GM21619 (cell line): ENCODE data around the gene NFIC.
"Not testable (repeated sequence)": the region's sequence is repeated elsewhere in the genome, so short reads cannot be mapped to it uniquely, and the experiment has no call there.

Experiments
- ATAC-seq: cut with Tn5 transposase; IDR thresholded peaks from one replicate; pipeline ENCODE4 v1.9.1; 2021; ENCODE audit not compliant: unreplicated experiment

The NFIC gene

GRCh38 chr19:3370728-3371591, 4.6 kb downstream of the NFIC start:
- ATAC-seq: no peak

- ATAC-seq: no peak
Measured at GRCh38 chr19:3372413-3372812, 6.0 kb downstream of the NFIC start.

GRCh38 chr19:3373971-3374368, 7.6 kb downstream of the NFIC start:
- no peak for ATAC-seq

GRCh38 chr19:3374369-3375112, 8.2 kb downstream of the NFIC start:
- no peak for ATAC-seq

GRCh38 chr19:3375221-3376090, 9.1 kb downstream of the NFIC start:
- ATAC-seq: no peak

GRCh38 chr19:3376091-3376455, 9.7 kb downstream of the NFIC start:
- ATAC-seq: not testable (repeated sequence)

GRCh38 chr19:3378352-3379150, 12.2 kb downstream of the NFIC start:
- ATAC-seq: no peak

- no peak for ATAC-seq
Measured at GRCh38 chr19:3380829-3381228, 14.4 kb downstream of the NFIC start.

GRCh38 chr19:3381701-3382372, 15.5 kb downstream of the NFIC start:
- no peak for ATAC-seq

GRCh38 chr19:3382460-3383100, 16.2 kb downstream of the NFIC start:
- no peak for ATAC-seq

- ATAC-seq: no peak
Measured at GRCh38 chr19:3383121-3383722, 16.8 kb downstream of the NFIC start.

- ATAC-seq: no peak
Measured at GRCh38 chr19:3386447-3387234, 20.3 kb downstream of the NFIC start.

GRCh38 chr19:3387645-3388589, 21.5 kb downstream of the NFIC start:
- no peak for ATAC-seq

- no peak for ATAC-seq
Measured at GRCh38 chr19:3389446-3389778, 23.0 kb downstream of the NFIC start.

GRCh38 chr19:3389876-3390371, 23.5 kb downstream of the NFIC start:
- no peak for ATAC-seq

- ATAC-seq: not testable (repeated sequence)
Measured at GRCh38 chr19:3391911-3392310, 25.5 kb downstream of the NFIC start.

- no peak for ATAC-seq
Measured at GRCh38 chr19:3392480-3392879, 26.1 kb downstream of the NFIC start.
